ENCODE data around the gene OXTR.
A peak's percentile ranks its signal among the peaks of the same experiment; 100 is the strongest.

OXTR gene

GRCh38 chr3:8743911-8744310 lies 25.5 kb downstream of the OXTR start:
- no peaks in the 10 kb centered on the region for H3K27me3 ChIP-seq (ENCODE audit: control insufficient read depth, insufficient read depth, low read length, poor library complexity, severe bottlenecking)
- no peaks in the 10 kb centered on the region for H3K36me3 ChIP-seq (ENCODE audit: control insufficient read depth, insufficient read depth, low read length)
- peaks cover 19% of the 10 kb centered on the region for H3K4me1 ChIP-seq (ENCODE audit: control insufficient read depth, insufficient read depth, low read length)
- 86 to 87% methylated on average over 3 of the region's 3 CpGs for WGBS, 2 experiments
- H3K9me3 ChIP-seq (ENCODE audit: control insufficient read depth, low read length), result no peaks in the 10 kb centered on the region
- H3K27ac ChIP-seq (ENCODE audit: insufficient read depth, low read depth, low read length, poor library complexity, severe bottlenecking), result no peak overlapping the region
- no peak overlapping the region for H3K4me3 ChIP-seq (ENCODE audit: insufficient read depth, low read depth, low read length)

GRCh38 chr3:8743021-8743601 lies 26.3 kb downstream of the OXTR start:
- H3K27me3 ChIP-seq (ENCODE audit: control insufficient read depth, insufficient read depth, low read length, poor library complexity, severe bottlenecking), result no peaks in the 10 kb centered on the region
- no peak overlapping the region for H3K27ac ChIP-seq (ENCODE audit: insufficient read depth, low read depth, low read length, poor library complexity, severe bottlenecking)
- no peaks in the 10 kb centered on the region for H3K9me3 ChIP-seq (ENCODE audit: control insufficient read depth, low read length)
- no peaks in the 10 kb centered on the region for H3K36me3 ChIP-seq (ENCODE audit: control insufficient read depth, insufficient read depth, low read length)
- peaks cover 19% of the 10 kb centered on the region for H3K4me1 ChIP-seq (ENCODE audit: control insufficient read depth, insufficient read depth, low read length)
- no peak overlapping the region for H3K4me3 ChIP-seq (ENCODE audit: insufficient read depth, low read depth, low read length)
- 88 to 91% methylated on average over 6 of the region's 6 CpGs for WGBS, 2 experiments

- Histone ChIP-seq H3K27me3 (ENCODE audit: control insufficient read depth, insufficient read depth, low read length, poor library complexity, severe bottlenecking) (no peaks in the 10 kb centered on the region), H3K4me1 (ENCODE audit: control insufficient read depth, insufficient read depth, low read length) (peaks cover 19% of the 10 kb centered on the region), H3K9me3 (ENCODE audit: control insufficient read depth, low read length) (no peaks in the 10 kb centered on the region), H3K36me3 (ENCODE audit: control insufficient read depth, insufficient read depth, low read length) (no peaks in the 10 kb centered on the region), H3K27ac (ENCODE audit: insufficient read depth, low read depth, low read length, poor library complexity, severe bottlenecking) (peak overlapping the region; percentile 59), H3K4me3 (ENCODE audit: insufficient read depth, low read depth, low read length) (no peak overlapping the region)
- 9 to 10% methylated on average over 13 of the region's 13 CpGs for WGBS, 2 experiments
These were observed 27.7 kb downstream of the OXTR start for GRCh38 chr3:8741581-8742261.

- Histone ChIP-seq H3K4me1 (ENCODE audit: control insufficient read depth, insufficient read depth, low read length) (peaks cover 19% of the 10 kb centered on the region), H3K27ac (ENCODE audit: insufficient read depth, low read depth, low read length, poor library complexity, severe bottlenecking) (no peak overlapping the region), H3K4me3 (ENCODE audit: insufficient read depth, low read depth, low read length) (no peak overlapping the region), H3K9me3 (ENCODE audit: control insufficient read depth, low read length) (no peaks in the 10 kb centered on the region), H3K27me3 (ENCODE audit: control insufficient read depth, insufficient read depth, low read length, poor library complexity, severe bottlenecking) (no peaks in the 10 kb centered on the region), H3K36me3 (ENCODE audit: control insufficient read depth, insufficient read depth, low read length) (no peaks in the 10 kb centered on the region)
- 92 to 96% methylated on average over 5 of the region's 5 CpGs for WGBS, 2 experiments
These were observed 29.5 kb downstream of the OXTR start for GRCh38 chr3:8739757-8740504.

- WGBS, 2 experiments, result 80 to 81% methylated on average over 3 of the region's 3 CpGs
- Histone ChIP-seq H3K27ac (ENCODE audit: insufficient read depth, low read depth, low read length, poor library complexity, severe bottlenecking) (no peak overlapping the region), H3K27me3 (ENCODE audit: control insufficient read depth, insufficient read depth, low read length, poor library complexity, severe bottlenecking) (no peaks in the 10 kb centered on the region), H3K4me1 (ENCODE audit: control insufficient read depth, insufficient read depth, low read length) (peaks cover 22% of the 10 kb centered on the region), H3K9me3 (ENCODE audit: control insufficient read depth, low read length) (no peaks in the 10 kb centered on the region), H3K36me3 (ENCODE audit: control insufficient read depth, insufficient read depth, low read length) (no peaks in the 10 kb centered on the region), H3K4me3 (ENCODE audit: insufficient read depth, low read depth, low read length) (no peak overlapping the region)
These were observed 30.8 kb downstream of the OXTR start for GRCh38 chr3:8738639-8739038.

GRCh38 chr3:8737823-8738222 lies 31.6 kb downstream of the OXTR start:
- no peak overlapping the region for H3K27ac ChIP-seq (ENCODE audit: insufficient read depth, low read depth, low read length, poor library complexity, severe bottlenecking)
- H3K4me3 ChIP-seq (ENCODE audit: insufficient read depth, low read depth, low read length), result no peak overlapping the region
- H3K9me3 ChIP-seq (ENCODE audit: control insufficient read depth, low read length), result no peaks in the 10 kb centered on the region
- peaks cover 26% of the 10 kb centered on the region for H3K4me1 ChIP-seq (ENCODE audit: control insufficient read depth, insufficient read depth, low read length)
- no peaks in the 10 kb centered on the region for H3K27me3 ChIP-seq (ENCODE audit: control insufficient read depth, insufficient read depth, low read length, poor library complexity, severe bottlenecking)
- no peaks in the 10 kb centered on the region for H3K36me3 ChIP-seq (ENCODE audit: control insufficient read depth, insufficient read depth, low read length)

GRCh38 chr3:8737301-8737700 lies 32.1 kb downstream of the OXTR start:
- Histone ChIP-seq H3K4me1 (ENCODE audit: control insufficient read depth, insufficient read depth, low read length) (peaks cover 23% of the 10 kb centered on the region), H3K27ac (ENCODE audit: insufficient read depth, low read depth, low read length, poor library complexity, severe bottlenecking) (no peak overlapping the region), H3K36me3 (ENCODE audit: control insufficient read depth, insufficient read depth, low read length) (no peaks in the 10 kb centered on the region), H3K9me3 (ENCODE audit: control insufficient read depth, low read length) (no peaks in the 10 kb centered on the region), H3K27me3 (ENCODE audit: control insufficient read depth, insufficient read depth, low read length, poor library complexity, severe bottlenecking) (no peaks in the 10 kb centered on the region), H3K4me3 (ENCODE audit: insufficient read depth, low read depth, low read length) (no peak overlapping the region)
- WGBS, 2 experiments, result 93 to 98% methylated on average over 4 of the region's 4 CpGs

- Histone ChIP-seq H3K27me3 (ENCODE audit: control insufficient read depth, insufficient read depth, low read length, poor library complexity, severe bottlenecking) (no peaks in the 10 kb centered on the region), H3K36me3 (ENCODE audit: control insufficient read depth, insufficient read depth, low read length) (no peaks in the 10 kb centered on the region), H3K4me3 (ENCODE audit: insufficient read depth, low read depth, low read length) (no peak overlapping the region), H3K4me1 (ENCODE audit: control insufficient read depth, insufficient read depth, low read length) (peaks cover 15% of the 10 kb centered on the region), H3K9me3 (ENCODE audit: control insufficient read depth, low read length) (no peaks in the 10 kb centered on the region), H3K27ac (ENCODE audit: insufficient read depth, low read depth, low read length, poor library complexity, severe bottlenecking) (no peak overlapping the region)
- WGBS, 2 experiments, result 94% methylated on average over 11 of the region's 11 CpGs
These were observed 33.0 kb downstream of the OXTR start for GRCh38 chr3:8736436-8736835.

GRCh38 chr3:8734908-8735307 lies 34.5 kb downstream of the OXTR start:
- H3K27ac ChIP-seq (ENCODE audit: insufficient read depth, low read depth, low read length, poor library complexity, severe bottlenecking), result no peak overlapping the region

GRCh38 chr3:8734137-8734878 lies 35.1 kb downstream of the OXTR start:
- Histone ChIP-seq H3K4me3 (ENCODE audit: insufficient read depth, low read depth, low read length) (no peak overlapping the region), H3K9me3 (ENCODE audit: control insufficient read depth, low read length) (no peaks in the 10 kb centered on the region), H3K36me3 (ENCODE audit: control insufficient read depth, insufficient read depth, low read length) (no peaks in the 10 kb centered on the region), H3K27ac (ENCODE audit: insufficient read depth, low read depth, low read length, poor library complexity, severe bottlenecking) (no peak overlapping the region), H3K4me1 (ENCODE audit: control insufficient read depth, insufficient read depth, low read length) (peaks cover 6% of the 10 kb centered on the region), H3K27me3 (ENCODE audit: control insufficient read depth, insufficient read depth, low read length, poor library complexity, severe bottlenecking) (no peaks in the 10 kb centered on the region)
- 90 to 92% methylated on average over 19 of the region's 19 CpGs for WGBS, 2 experiments

More at GRCh38 chr3:8734908-8735307, 34.5 kb downstream of the OXTR start:
- no peak overlapping the region for H3K4me3 ChIP-seq (ENCODE audit: insufficient read depth, low read depth, low read length)
- no peaks in the 10 kb centered on the region for H3K27me3 ChIP-seq (ENCODE audit: control insufficient read depth, insufficient read depth, low read length, poor library complexity, severe bottlenecking)
- WGBS, 2 experiments, result 80 to 100% methylated on average over 1 of the region's 1 CpG
- no peaks in the 10 kb centered on the region for H3K9me3 ChIP-seq (ENCODE audit: control insufficient read depth, low read length)
- H3K36me3 ChIP-seq (ENCODE audit: control insufficient read depth, insufficient read depth, low read length), result no peaks in the 10 kb centered on the region
- H3K4me1 ChIP-seq (ENCODE audit: control insufficient read depth, insufficient read depth, low read length), result peaks cover 6% of the 10 kb centered on the region

Measured in ectodermal cell (in vitro differentiated cells).